GM12875 (cell line): ENCODE measurements around the gene TAGLN2.

Source experiments
- H3K4me3 ChIP-seq: one replicate; pipeline ENCODE4 v1.5.1; 2011; ENCODE audit warnings: low read depth, low read length, control low read depth
- TF ChIP-seq, protein P1 (sequence below): IDR thresholded peaks from 2 replicates; pipeline ENCODE4 v1.5.1; 2011; ENCODE audit warnings: low read depth, mild to moderate bottlenecking, control low read depth, inconsistent platforms, low read length, moderate library complexity, borderline replicate concordance; ENCODE audit not compliant: insufficient read depth

TAGLN2 gene

DNA sequence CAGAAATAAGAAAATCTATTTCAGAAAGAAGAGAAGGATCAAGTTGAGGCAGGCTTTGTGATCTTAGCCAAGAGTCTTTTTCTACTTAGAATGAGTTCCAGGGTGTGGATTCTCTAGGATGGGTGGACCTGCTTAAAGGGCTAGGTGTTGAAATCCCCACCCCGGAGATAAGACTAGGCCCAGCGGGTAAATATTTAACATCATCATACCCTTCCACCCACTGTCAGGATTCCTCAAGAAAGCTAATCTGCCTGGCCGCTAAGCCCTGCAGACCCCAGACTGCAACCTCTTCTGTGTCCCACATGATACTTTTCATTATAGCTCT lies 14.3 kb upstream of the TAGLN2 start:
- TF ChIP-seq, protein P1, sequence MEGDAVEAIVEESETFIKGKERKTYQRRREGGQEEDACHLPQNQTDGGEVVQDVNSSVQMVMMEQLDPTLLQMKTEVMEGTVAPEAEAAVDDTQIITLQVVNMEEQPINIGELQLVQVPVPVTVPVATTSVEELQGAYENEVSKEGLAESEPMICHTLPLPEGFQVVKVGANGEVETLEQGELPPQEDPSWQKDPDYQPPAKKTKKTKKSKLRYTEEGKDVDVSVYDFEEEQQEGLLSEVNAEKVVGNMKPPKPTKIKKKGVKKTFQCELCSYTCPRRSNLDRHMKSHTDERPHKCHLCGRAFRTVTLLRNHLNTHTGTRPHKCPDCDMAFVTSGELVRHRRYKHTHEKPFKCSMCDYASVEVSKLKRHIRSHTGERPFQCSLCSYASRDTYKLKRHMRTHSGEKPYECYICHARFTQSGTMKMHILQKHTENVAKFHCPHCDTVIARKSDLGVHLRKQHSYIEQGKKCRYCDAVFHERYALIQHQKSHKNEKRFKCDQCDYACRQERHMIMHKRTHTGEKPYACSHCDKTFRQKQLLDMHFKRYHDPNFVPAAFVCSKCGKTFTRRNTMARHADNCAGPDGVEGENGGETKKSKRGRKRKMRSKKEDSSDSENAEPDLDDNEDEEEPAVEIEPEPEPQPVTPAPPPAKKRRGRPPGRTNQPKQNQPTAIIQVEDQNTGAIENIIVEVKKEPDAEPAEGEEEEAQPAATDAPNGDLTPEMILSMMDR = no peak
- no peak overlapping the region for H3K4me3 ChIP-seq

- no peak overlapping the region for H3K4me3 ChIP-seq
- TF ChIP-seq, protein P1 = no peak
Observed at GRCh38 chr1:159938905-159939677, 13.8 kb upstream of the TAGLN2 start.

DNA sequence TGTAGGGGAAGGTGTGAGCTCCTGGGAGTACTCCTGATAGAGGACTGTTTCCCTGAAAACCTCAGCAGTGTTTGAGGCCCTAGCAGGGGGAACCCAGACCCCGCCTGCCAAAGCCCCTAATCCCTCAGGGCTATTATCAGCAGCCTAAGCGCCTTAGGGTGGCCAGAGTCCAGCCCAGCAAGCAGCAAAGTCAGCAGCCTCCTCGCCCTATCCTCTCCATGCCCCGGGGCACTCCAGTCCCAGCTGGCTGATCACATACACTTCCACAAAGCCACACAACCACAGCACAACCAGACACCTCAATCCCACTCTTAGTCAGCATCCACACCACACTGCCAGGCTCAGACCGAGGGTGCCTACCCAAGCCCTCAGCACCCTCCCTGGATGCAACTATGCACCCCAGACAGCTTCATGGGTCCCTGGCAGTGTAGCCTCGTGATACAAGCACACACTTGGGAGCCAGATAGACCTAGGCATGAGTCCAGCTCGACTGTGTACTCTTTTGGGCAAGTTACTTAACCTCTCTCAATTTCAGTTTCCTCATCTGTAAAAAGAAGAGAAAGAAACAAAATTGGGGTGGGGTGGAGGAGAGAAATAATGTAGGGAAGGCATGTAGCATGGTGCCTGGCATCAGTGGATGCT lies 13.0 kb upstream of the TAGLN2 start:
- H3K4me3 ChIP-seq = no peak overlapping the region
- TF ChIP-seq, protein P1 = no peak

DNA sequence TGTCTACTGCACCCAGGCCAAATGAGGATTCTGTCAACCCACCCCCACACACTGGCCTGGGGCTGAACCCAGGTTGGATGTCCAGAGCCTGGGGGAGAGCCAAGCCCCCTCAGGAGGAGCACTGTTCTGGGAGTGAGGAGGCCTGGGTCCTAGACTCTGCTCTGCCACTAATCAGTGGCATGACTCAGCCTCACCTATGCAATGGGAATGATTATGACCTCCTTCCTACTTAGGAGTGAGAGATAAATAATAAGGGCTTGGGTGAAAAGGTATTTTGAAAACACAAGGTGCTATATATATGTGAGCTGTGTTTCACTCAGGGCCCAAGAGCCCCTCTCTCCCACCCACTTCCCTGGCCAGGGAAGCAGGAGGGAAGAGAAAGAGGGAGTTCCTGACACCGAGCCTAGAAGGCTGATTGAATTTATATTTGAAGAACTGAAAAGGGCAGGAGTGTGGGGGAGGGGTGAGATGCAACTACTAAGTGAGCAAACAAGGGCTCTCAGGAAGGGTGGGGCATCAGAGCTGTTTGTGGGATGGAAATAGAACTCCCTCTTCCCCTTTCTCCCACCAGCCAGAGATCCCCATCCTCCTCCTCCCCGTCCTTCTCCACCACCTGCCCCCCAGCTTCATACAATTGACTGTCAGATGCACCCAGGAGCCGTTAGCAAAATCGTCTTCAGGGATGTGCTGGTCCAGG lies 11.9 kb upstream of the TAGLN2 start:
- TF ChIP-seq, protein P1 = no peak
- H3K4me3 ChIP-seq = no peak overlapping the region

DNA sequence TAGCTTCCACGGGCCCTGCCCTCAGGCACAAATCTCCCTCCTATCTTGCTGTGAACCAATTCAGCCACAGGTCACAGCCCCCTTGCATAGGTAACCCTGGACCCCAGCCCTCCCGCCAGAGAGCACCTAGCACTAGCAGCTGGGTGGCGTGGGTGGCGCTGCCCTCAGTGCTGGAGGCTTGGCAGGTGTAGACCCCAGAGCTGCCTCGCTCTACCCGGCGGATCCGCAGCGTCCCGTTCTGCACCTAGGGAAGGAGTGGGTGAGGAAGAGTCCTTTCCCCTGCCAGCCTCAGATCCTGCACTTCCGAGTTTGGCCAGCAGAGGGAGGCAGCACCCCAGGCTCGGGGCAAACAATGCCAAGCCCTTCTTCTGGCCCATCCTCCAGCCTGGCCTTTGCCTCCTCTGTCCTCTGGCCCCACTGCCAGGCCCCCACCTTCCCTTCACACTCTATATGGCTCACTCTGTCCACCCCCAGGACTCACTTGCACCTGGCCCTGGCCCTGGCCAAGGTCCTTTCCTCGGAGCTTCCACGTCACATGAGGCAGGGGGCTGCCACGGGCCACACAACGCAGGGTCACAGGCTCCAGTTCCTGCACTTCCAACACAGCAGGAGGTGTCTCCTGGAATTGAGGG lies 11.1 kb upstream of the TAGLN2 start:
- H3K4me3 ChIP-seq = no peak overlapping the region
- TF ChIP-seq, protein P1 = peak; percentile 98

DNA sequence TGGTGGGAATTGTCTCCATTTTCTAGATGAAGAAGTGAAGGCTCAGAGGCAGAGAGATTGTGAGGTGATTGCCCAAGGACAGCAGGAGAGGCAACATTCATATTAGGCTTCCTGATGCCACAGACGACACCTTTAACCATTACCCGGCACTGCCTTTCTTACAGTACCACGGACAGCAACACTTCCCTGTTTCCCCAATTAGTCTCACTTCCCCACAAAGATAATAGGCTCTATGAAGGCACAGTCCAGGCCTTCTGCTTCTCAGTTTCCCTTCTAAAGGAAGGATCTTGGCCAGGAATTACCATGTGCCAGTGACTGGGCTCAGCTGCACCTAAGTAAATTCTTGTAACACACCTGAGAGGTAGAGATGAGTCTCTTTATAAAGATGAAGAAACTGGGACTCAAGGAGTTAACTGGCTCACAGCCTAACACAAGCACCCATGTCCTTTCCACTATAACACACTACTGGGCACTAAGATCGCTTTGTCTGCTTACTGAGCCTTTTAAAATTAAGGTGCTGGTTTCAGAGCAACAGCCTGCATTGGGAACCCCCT lies 10.5 kb upstream of the TAGLN2 start:
- TF ChIP-seq, protein P1 = no peak

More for the DNA sequence above, 10.5 kb upstream of the TAGLN2 start:
- no peak overlapping the region for H3K4me3 ChIP-seq
